Trophoblast cell (in vitro differentiated cells and primary cell): Measurements from ENCODE around the gene MYH14.
"Not testable (repeated sequence)": the region's sequence is repeated elsewhere in the genome, so short reads cannot be mapped to it uniquely, and the experiment has no call there.

Experiments used
- DNase-seq, 2 donors: peaks; one replicate each; pipeline ENCODE4 v3.0.0-alpha.2; 2016
- H2AFZ ChIP-seq: 2 replicates; pipeline ENCODE4 v1.6.1; 2013; ENCODE audit warnings: low read length, moderate library complexity, mild to moderate bottlenecking; ENCODE audit not compliant: insufficient read depth, poor library complexity
- H2AK5ac ChIP-seq: 2 replicates; pipeline ENCODE4 v1.6.1; 2013; ENCODE audit warnings: mild to moderate bottlenecking, low read length
- H2BK120ac ChIP-seq: 2 replicates; pipeline ENCODE4 v1.6.1; 2013; ENCODE audit warnings: low read length, mild to moderate bottlenecking, moderate library complexity; ENCODE audit not compliant: insufficient read depth, poor library complexity
- H2BK12ac ChIP-seq: 2 replicates; pipeline ENCODE4 v1.6.1; 2013; ENCODE audit warnings: mild to moderate bottlenecking, low read length, moderate library complexity
- H2BK5ac ChIP-seq: 2 replicates; pipeline ENCODE4 v1.6.1; 2013; ENCODE audit warnings: low read length, low read depth, moderate library complexity, mild to moderate bottlenecking; ENCODE audit not compliant: poor library complexity
- H3K14ac ChIP-seq: 2 replicates; pipeline ENCODE4 v1.6.1; 2013; ENCODE audit warnings: mild to moderate bottlenecking, low read length
- H3K18ac ChIP-seq: 2 replicates; pipeline ENCODE4 v1.6.1; 2013; ENCODE audit warnings: mild to moderate bottlenecking, low read length
- H3K23ac ChIP-seq: 2 replicates; pipeline ENCODE4 v1.6.1; 2013; ENCODE audit warnings: low read length
- H3K27ac ChIP-seq: 2 replicates; pipeline ENCODE4 v1.5.1; 2013; ENCODE audit warnings: low read depth, mild to moderate bottlenecking, inconsistent platforms, low read length, moderate library complexity
- H3K27me3 ChIP-seq: 2 replicates; pipeline ENCODE4 v1.6.1; 2013; ENCODE audit warnings: inconsistent platforms, mild to moderate bottlenecking, low read length, moderate library complexity; ENCODE audit not compliant: insufficient read depth
- H3K36me3 ChIP-seq, 2 experiments: 1 replicate in 1 of 2; 2 replicates in 1 of 2; pipeline ENCODE4 v1.6.1; 2013; ENCODE audit warnings: low read length in 2 of 2, mild to moderate bottlenecking in 2 of 2, moderate library complexity in 1 of 2; ENCODE audit not compliant: insufficient read depth in 2 of 2, control insufficient read depth in 1 of 2
- H3K4ac ChIP-seq: 2 replicates; pipeline ENCODE4 v1.6.1; 2013; ENCODE audit warnings: low read depth, mild to moderate bottlenecking, low read length, moderate library complexity
- H3K4me1 ChIP-seq, 2 experiments: 1 replicate in 1 of 2; 2 replicates in 1 of 2; pipeline ENCODE4 v1.6.1; 2013; ENCODE audit warnings: low read length in 2 of 2, mild to moderate bottlenecking in 2 of 2, moderate library complexity in 1 of 2; ENCODE audit not compliant: insufficient read depth in 2 of 2, control insufficient read depth in 1 of 2
- H3K4me2 ChIP-seq: 2 replicates; pipeline ENCODE4 v1.6.1; 2013; ENCODE audit warnings: inconsistent platforms, mild to moderate bottlenecking, low read length, moderate library complexity
- H3K4me3 ChIP-seq: 2 replicates; pipeline ENCODE4 v1.5.1; 2013; ENCODE audit warnings: mild to moderate bottlenecking, low read depth, low read length, inconsistent platforms
- H3K79me1 ChIP-seq: one replicate; pipeline ENCODE4 v1.6.1; 2013; ENCODE audit warnings: low read length
- H3K79me2 ChIP-seq: 2 replicates; pipeline ENCODE4 v1.6.1; 2013; ENCODE audit warnings: low read length, mild to moderate bottlenecking; ENCODE audit not compliant: control insufficient read depth, insufficient read depth, poor library complexity
- H3K9ac ChIP-seq: 2 replicates; pipeline ENCODE4 v1.6.1; 2013; ENCODE audit warnings: mild to moderate bottlenecking, low read length
- H3K9me3 ChIP-seq: 2 replicates; pipeline ENCODE4 v1.6.1; 2013; ENCODE audit warnings: low read depth, mild to moderate bottlenecking, control low read depth, inconsistent platforms, low read length; ENCODE audit not compliant: insufficient read depth
- H4K12ac ChIP-seq: 2 replicates; pipeline ENCODE4 v1.6.1; 2013; ENCODE audit warnings: low read depth, mild to moderate bottlenecking, low read length, moderate library complexity
- H4K8ac ChIP-seq: 2 replicates; pipeline ENCODE4 v1.6.1; 2013; ENCODE audit warnings: low read depth, mild to moderate bottlenecking, low read length, moderate library complexity
- H4K91ac ChIP-seq: one replicate; pipeline ENCODE4 v1.6.1; 2013; ENCODE audit warnings: low read depth, mild to moderate bottlenecking, low read length, moderate library complexity
- WGBS: extraction: QIAGEN DNeasy Blood & Tissue Kit; methylation state at CpG from one replicate; pipeline ENCODE4 v1.1.7; 2013; ENCODE audit warnings: missing lambda C conversion rate; ENCODE audit not compliant: insufficient read length, insufficient coverage; ENCODE audit errors: extremely low coverage; 5-methylcytosine and 5-hydroxymethylcytosine counted together

Gene MYH14

DNA sequence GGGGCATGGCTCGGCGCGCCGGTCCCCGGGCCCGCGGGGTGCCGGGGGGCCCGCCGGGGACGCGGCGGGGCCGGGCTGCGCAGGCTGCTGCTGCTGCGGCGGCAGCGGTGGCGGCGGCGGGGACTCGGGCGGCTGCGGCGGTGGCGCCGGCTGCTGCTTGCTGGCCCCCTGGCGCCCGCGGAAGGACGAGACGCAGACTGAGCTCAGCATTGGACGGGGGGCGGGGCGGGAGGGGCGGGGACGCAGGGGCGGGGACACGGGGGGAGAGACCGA is 125.4 kb downstream of the MYH14 start:
- no CpG with 5 or more reads among the region's 40 CpGs for WGBS
- no peaks in the 10 kb centered on the region for H3K9me3 ChIP-seq
- no peak overlapping the region for H3K18ac ChIP-seq

DNA sequence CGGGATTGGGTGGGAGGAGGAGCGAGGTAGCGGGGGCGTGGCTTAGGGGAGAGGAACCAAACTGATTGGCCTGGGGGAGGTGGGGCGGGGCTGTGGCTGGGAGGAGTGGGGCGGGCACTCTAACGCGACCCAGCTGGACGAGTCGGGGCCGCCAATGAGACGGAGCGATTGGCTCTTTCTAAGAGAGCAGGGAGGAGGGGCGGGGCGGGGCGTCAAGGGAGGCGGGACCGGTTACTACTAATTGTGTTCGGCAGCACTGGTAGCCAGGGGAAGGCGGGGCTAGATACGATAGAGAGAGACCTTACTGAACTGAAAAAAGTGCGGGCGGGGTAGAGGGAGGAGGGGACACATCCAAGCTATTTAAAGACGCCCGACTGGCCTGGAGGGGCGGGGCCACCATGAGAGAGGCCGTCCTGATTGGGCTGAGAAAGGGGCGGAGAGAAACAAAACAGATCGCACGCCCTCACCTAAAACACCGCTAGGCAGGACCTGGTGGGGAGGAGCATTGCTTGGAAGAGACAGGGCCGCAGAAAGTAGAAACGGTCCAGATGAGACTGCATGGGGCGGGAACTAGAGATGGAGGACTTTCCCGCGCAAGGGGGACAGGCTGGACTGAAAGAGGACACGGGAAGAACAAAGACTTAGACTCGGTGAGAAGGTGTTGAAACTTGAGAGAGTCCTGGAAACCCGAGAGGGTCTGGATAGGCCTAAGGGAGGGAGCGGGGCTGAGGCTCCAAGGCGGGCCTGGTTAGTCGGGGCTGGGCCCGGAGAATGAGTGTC is 125.9 kb downstream of the MYH14 start, which contains the start of gene KCNC3:
TSS of gene KCNC3 (minus strand) at position 232 of the 780 bp plus-strand sequence. CDS start 295 bp downstream, outside the sequence.
- H2BK5ac ChIP-seq, result peak within 1 kb of the TSS; percentile 71
- no peaks in the 10 kb centered on the region for H3K9me3 ChIP-seq
- H3K4ac ChIP-seq, result peak within 1 kb of the TSS; percentile 63
- H4K12ac ChIP-seq, result peak within 1 kb of the TSS; percentile 24
- peak within 1 kb of the TSS; percentile 30 for H2AFZ ChIP-seq
- peaks cover 21 to 33% of the 10 kb centered on the region in 2 experiments for H3K4me1 ChIP-seq
- H3K79me2 ChIP-seq, result peaks cover 25% of the 10 kb centered on the region
- peak within 1 kb of the TSS; percentile 84 for H3K9ac ChIP-seq
- H3K23ac ChIP-seq, result no peak within 1 kb of the TSS
- peak within 1 kb of the TSS; percentile 91 for H3K18ac ChIP-seq
- H4K91ac ChIP-seq, result peak within 1 kb of the TSS; percentile 59
- H3K27me3 ChIP-seq, result no peaks in the 10 kb centered on the region
- peaks cover 0 to 3% of the 10 kb centered on the region in 2 experiments for H3K36me3 ChIP-seq
- WGBS, result no CpG with 5 or more reads among the region's 43 CpGs
- peak within 1 kb of the TSS; percentile 91 for H3K27ac ChIP-seq
- H2BK120ac ChIP-seq, result peak within 1 kb of the TSS; percentile 22
- peak within 1 kb of the TSS; percentile 85 for H3K14ac ChIP-seq
- peak within 1 kb of the TSS; percentile 35 for H2AK5ac ChIP-seq
- H4K8ac ChIP-seq, result peak within 1 kb of the TSS; percentile 79
- peak within 1 kb of the TSS; percentile 83 for H3K4me3 ChIP-seq
- peak within 1 kb of the TSS; percentile 65 for H3K4me2 ChIP-seq
- no peak within 1 kb of the TSS for H2BK12ac ChIP-seq
- DNase-seq, result peak; percentile 99
- peaks cover 46% of the 10 kb centered on the region for H3K79me1 ChIP-seq

More for the DNA sequence above, 125.4 kb downstream of the MYH14 start:
- Histone ChIP-seq H3K4ac (no peak overlapping the region), H2BK12ac (no peak overlapping the region), H2AFZ (no peak overlapping the region), H3K27me3 (no peaks in the 10 kb centered on the region), H2AK5ac (no peak overlapping the region), H3K4me2 (peak overlapping the region; percentile 63), H2BK120ac (no peak overlapping the region), H3K23ac (no peak overlapping the region), H3K27ac (no peak overlapping the region), H4K12ac (no peak overlapping the region), H3K79me2 (peaks cover 22% of the 10 kb centered on the region), H4K8ac (no peak overlapping the region), H3K4me1 (peaks cover 16 to 30% of the 10 kb centered on the region in 2 experiments), H3K14ac (no peak overlapping the region), H3K4me3 (peak overlapping the region; percentile 83), H2BK5ac (no peak overlapping the region), H3K9ac (peak overlapping the region; percentile 74), H3K36me3 (peaks cover under 1 to 6% of the 10 kb centered on the region in 2 experiments), H4K91ac (no peak overlapping the region), H3K79me1 (peaks cover 41% of the 10 kb centered on the region)
- DNase-seq, result no peak

DNA sequence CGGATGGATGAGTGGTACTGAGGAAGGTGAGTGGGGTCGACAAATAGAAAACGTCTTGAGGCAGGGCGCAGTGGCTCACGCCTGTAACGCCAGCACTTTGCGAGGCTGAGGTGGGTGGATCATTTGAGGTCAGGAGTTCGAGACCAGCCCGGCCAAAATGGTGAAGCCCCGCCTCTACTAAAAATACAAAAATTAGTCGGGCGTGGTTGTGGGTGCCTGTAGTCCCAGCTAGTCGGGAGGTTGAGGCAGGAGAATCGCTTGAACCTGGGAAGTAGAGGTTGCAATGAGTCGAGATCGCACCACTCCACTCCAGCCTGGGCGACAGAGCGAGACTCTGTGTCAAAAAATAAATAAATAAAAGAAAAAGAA is 126.5 kb downstream of the MYH14 start:
- not testable (repeated sequence) for H3K27me3 ChIP-seq, H3K36me3 ChIP-seq, H3K23ac ChIP-seq, DNase-seq, H2AK5ac ChIP-seq, H3K9me3 ChIP-seq, H2BK12ac ChIP-seq
- Histone ChIP-seq H3K18ac (peak overlapping the region; percentile 3), H2AFZ (peak overlapping the region; percentile 0), H3K9ac (peak overlapping the region; percentile 84), H3K4me1 (peaks cover 23 to 36% of the 10 kb centered on the region in 2 experiments), H3K79me2 (peaks cover 25% of the 10 kb centered on the region), H3K79me1 (peaks cover 46% of the 10 kb centered on the region), H3K14ac (peak overlapping the region; percentile 85), H2BK120ac (peak overlapping the region; percentile 16), H3K4ac (peak overlapping the region; percentile 1), H4K8ac (peak overlapping the region; percentile 48), H3K4me3 (peak overlapping the region; percentile 83), H3K4me2 (peak overlapping the region; percentile 65), H2BK5ac (peak overlapping the region; percentile 71), H4K91ac (peak overlapping the region; percentile 59), H4K12ac (peak overlapping the region; percentile 1), H3K27ac (peak overlapping the region; percentile 91)
- WGBS, result no CpG with 5 or more reads among the region's 18 CpGs

DNA sequence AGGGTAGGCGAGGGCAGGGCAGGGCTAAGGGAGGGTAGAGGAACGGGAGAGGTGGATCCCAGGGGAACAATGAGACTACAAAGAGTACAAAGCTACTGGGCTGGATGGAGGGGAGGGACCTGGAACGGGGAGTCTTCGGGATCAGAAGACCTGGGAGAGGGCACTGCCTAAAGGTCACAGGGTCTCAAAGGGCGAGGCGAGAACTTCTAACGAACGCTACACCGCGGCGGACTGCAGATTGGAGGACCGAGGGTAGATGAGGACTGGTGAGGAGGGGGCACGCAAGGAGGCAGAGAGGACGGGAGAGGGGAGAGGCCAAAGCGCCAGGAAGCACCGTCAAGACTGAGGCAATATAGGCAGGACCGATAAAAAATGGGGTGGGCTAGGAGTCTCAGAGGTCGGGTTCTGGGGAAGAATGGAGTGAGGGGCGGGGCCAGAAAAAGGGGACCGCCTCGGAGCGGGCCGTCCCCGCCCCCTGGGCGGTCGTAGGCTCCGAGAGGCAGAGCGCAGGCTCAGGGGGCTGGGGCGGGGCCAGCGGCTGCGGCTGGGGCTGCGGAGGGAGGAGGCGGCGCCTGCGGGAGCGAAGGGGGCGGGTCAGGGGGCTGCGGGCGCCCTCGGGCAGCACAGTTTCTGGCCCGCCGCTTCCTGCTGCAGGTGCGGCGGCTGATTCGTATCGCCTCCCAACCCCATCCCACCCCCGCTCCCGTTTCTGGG is 127.1 kb downstream of the MYH14 start:
- H3K27ac ChIP-seq, result peak overlapping the region; percentile 100

More for the DNA sequence above, 127.1 kb downstream of the MYH14 start:
- peak; percentile 88 to 89 for DNase-seq
- Histone ChIP-seq H4K91ac (peak overlapping the region; percentile 59), H3K23ac (no peak overlapping the region), H3K79me1 (peaks cover 46% of the 10 kb centered on the region), H3K9ac (peak overlapping the region; percentile 84), H2BK120ac (peak overlapping the region; percentile 16), H2BK12ac (no peak overlapping the region), H3K4me1 (peaks cover 19 to 35% of the 10 kb centered on the region in 2 experiments), H3K4ac (peak overlapping the region; percentile 3), H3K18ac (peak overlapping the region; percentile 62), H3K27me3 (no peaks in the 10 kb centered on the region), H3K9me3 (peaks cover 2% of the 10 kb centered on the region), H3K14ac (peak overlapping the region; percentile 58), H3K36me3 (no peaks in the 10 kb centered on the region), H3K4me2 (peak overlapping the region; percentile 65), H3K79me2 (peaks cover 25% of the 10 kb centered on the region), H2AK5ac (peak overlapping the region; percentile 67), H4K8ac (peak overlapping the region; percentile 79), H4K12ac (peak overlapping the region; percentile 24), H2AFZ (peak overlapping the region; percentile 12), H3K4me3 (peak overlapping the region; percentile 83), H2BK5ac (peak overlapping the region; percentile 68)
- WGBS, result no CpG with 5 or more reads among the region's 48 CpGs
